ENCODE data around the gene NPHP3. TPM values are rescaled to one million over a fixed set of nuclear protein-coding genes. Genes with fewer than 3 reads are reported as not detected.
"Not testable (repeated sequence)": the region's sequence is repeated elsewhere in the genome, so short reads cannot be mapped to it uniquely, and the experiment has no call there.

The NPHP3 gene
- total RNA-seq = 38.3 TPM

GRCh38 chr3:132722165-132723023 lies at the start of gene NPHP3:
Gene NPHP3 (minus strand): TSS chr3:132722409. CDS start chr3:132722355, 54 bp downstream.
- DNase-seq = peak; percentile 99

GRCh38 chr3:132758740-132759139 lies 36.5 kb upstream of the NPHP3 start:
- no peak for DNase-seq

- DNase-seq = no peak
Observed at GRCh38 chr3:132756108-132756650, 34.0 kb upstream of the NPHP3 start.

- no peak for DNase-seq
Observed at GRCh38 chr3:132753946-132754345, 31.7 kb upstream of the NPHP3 start.

GRCh38 chr3:132749786-132750185 lies 27.6 kb upstream of the NPHP3 start:
- no peak for DNase-seq

GRCh38 chr3:132746720-132747119 lies 24.5 kb upstream of the NPHP3 start:
- DNase-seq = not testable (repeated sequence)

GRCh38 chr3:132738314-132738713 lies 16.1 kb upstream of the NPHP3 start:
- no peak for DNase-seq

- no peak for DNase-seq
Observed at GRCh38 chr3:132735589-132735988, 13.4 kb upstream of the NPHP3 start.

GRCh38 chr3:132730891-132731580 lies 8.8 kb upstream of the NPHP3 start:
- peak; percentile 33 for DNase-seq

GRCh38 chr3:132726341-132726823 lies 4.2 kb upstream of the NPHP3 start:
- peak; percentile 41 for DNase-seq

- peak; percentile 86 for DNase-seq
Observed at GRCh38 chr3:132723024-132723950, 1.1 kb upstream of the NPHP3 start.

GRCh38 chr3:132721479-132722164 lies 587 bp downstream of the NPHP3 start:
- DNase-seq = peak; percentile 26

- no peak for DNase-seq
Observed at GRCh38 chr3:132720228-132720627, 2.0 kb downstream of the NPHP3 start.

GRCh38 chr3:132716372-132716771 lies 5.8 kb downstream of the NPHP3 start:
- no peak for DNase-seq

GRCh38 chr3:132713977-132714727 lies 8.1 kb downstream of the NPHP3 start:
- no peak for DNase-seq

- no peak for DNase-seq
Observed at GRCh38 chr3:132710311-132710710, 11.9 kb downstream of the NPHP3 start.

- no peak for DNase-seq
Observed at GRCh38 chr3:132709761-132710160, 12.4 kb downstream of the NPHP3 start.

GRCh38 chr3:132703733-132704132 lies 18.5 kb downstream of the NPHP3 start:
- no peak for DNase-seq

GRCh38 chr3:132695422-132695821 lies 26.8 kb downstream of the NPHP3 start:
- DNase-seq = no peak

GRCh38 chr3:132694991-132695390 lies 27.2 kb downstream of the NPHP3 start:
- no peak for DNase-seq

GRCh38 chr3:132690040-132690439 lies 32.2 kb downstream of the NPHP3 start:
- no peak for DNase-seq

Data from skin of body (tissue), 2 donors.